Measurements from ENCODE around the gene MAPK10. TPM values are rescaled to one million over a fixed set of nuclear protein-coding genes. Genes with fewer than 3 reads are reported as not detected.

MAPK10 gene
- total RNA-seq, 1 experiment from 2014 or later: 0.44 TPM

DNA sequence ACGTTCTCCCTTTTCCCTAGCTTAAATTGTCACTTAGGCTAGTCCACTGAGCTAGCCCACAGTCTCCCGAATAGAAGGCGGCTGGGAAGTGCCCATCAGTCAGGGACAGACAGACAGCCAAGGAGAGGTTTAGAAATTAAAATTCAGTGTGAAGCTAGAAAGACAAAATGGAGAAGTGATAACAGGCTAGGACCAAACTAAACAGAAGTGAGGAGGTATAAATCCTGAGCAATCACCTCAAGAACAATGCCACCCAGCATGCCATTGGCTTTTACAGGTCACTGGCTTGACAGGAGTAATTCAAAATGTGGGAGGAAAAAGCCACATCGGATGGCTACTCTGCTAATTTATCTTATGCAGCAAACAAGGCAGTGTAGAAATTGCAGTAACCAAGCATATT, 138.9 kb downstream of the MAPK10 start:
- Histone ChIP-seq H3F3A (ENCODE audit: low read length, unreplicated experiment) (no peaks in the 10 kb centered on the region), H2AFZ (ENCODE audit: low read length) (no peak overlapping the region), H3K4me3 (ENCODE audit: low read length) (no peak overlapping the region), H3K27ac (ENCODE audit: low read length) (no peak overlapping the region), H3K27me3 (ENCODE audit: low read length) (no peaks in the 10 kb centered on the region), H3K4me2 (ENCODE audit: low read length) (no peak overlapping the region), H3K9me3 (ENCODE audit: low read length) (no peaks in the 10 kb centered on the region), H3K36me3 (ENCODE audit: low read depth, low read length) (no peaks in the 10 kb centered on the region), H3K9ac (ENCODE audit: low read length) (no peak overlapping the region), H3K79me2 (ENCODE audit: low read length) (no peaks in the 10 kb centered on the region), H4K20me1 (ENCODE audit: low read length) (no peaks in the 10 kb centered on the region), H3K9me2 (replicated peaks; ENCODE audit: low read length) (no peaks in the 10 kb centered on the region), H3K4me1 (ENCODE audit: insufficient read depth, low read length) (peaks cover 13% of the 10 kb centered on the region)
- no TSS peak for BruUV-seq (replicated peaks)
- TF ChIP-seq, protein P1, sequence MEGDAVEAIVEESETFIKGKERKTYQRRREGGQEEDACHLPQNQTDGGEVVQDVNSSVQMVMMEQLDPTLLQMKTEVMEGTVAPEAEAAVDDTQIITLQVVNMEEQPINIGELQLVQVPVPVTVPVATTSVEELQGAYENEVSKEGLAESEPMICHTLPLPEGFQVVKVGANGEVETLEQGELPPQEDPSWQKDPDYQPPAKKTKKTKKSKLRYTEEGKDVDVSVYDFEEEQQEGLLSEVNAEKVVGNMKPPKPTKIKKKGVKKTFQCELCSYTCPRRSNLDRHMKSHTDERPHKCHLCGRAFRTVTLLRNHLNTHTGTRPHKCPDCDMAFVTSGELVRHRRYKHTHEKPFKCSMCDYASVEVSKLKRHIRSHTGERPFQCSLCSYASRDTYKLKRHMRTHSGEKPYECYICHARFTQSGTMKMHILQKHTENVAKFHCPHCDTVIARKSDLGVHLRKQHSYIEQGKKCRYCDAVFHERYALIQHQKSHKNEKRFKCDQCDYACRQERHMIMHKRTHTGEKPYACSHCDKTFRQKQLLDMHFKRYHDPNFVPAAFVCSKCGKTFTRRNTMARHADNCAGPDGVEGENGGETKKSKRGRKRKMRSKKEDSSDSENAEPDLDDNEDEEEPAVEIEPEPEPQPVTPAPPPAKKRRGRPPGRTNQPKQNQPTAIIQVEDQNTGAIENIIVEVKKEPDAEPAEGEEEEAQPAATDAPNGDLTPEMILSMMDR (conservative IDR thresholded peaks at IDR 0.05; ENCODE audit: low read depth, low read length): no peak
- TF ChIP-seq EZH2 (IDR thresholded peaks at IDR 0.05; ENCODE audit: low read length, unreplicated experiment) (no peak), EZH2phosphoT487 (IDR thresholded peaks at IDR 0.05; ENCODE audit: borderline replicate concordance, low read length) (no peak)
- ChIA-PET POLR2A (ENCODE audit: unreplicated experiment) (no interaction called here), CTCF (no interaction called here)
- no peak for ATAC-seq
- no peak for DNase-seq
- intact Hi-C loops (cut with micrococcal nuclease): loop anchor here (10.0 kb wide), 1 partner anchor 176 kb away; no protein-coding TSS in a partner anchor

DNA sequence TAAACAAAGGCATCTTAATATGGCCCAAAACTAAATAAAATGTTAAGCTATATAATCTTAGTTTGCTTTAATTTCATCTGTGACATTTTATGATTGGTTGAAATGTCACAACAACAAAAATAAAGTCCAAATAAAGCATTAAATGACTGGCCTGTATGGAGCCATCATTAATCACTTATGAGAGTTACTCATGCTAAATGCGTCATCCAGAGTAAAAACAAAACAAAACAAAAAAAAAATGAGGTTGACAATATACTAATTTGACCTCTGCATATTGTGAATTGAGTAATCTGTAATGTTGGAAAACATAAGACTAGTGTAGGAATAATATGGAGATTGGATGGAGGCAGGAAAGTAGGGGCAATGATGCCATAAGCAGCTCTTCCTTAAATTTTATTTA, 139.7 kb downstream of the MAPK10 start:
- no peak overlapping the region for H3K27ac ChIP-seq (ENCODE audit: low read length)
- no peaks in the 10 kb centered on the region for H3K9me3 ChIP-seq (ENCODE audit: low read length)
- ChIA-PET CTCF (no interaction called here), POLR2A (ENCODE audit: unreplicated experiment) (no interaction called here)
- no peaks in the 10 kb centered on the region for H3K36me3 ChIP-seq (ENCODE audit: low read depth, low read length)
- H3K4me1 ChIP-seq (ENCODE audit: insufficient read depth, low read length): peaks cover 13% of the 10 kb centered on the region
- no peak overlapping the region for H3K4me3 ChIP-seq (ENCODE audit: low read length)
- H3K79me2 ChIP-seq (ENCODE audit: low read length): no peaks in the 10 kb centered on the region
- no peak overlapping the region for H3K9ac ChIP-seq (ENCODE audit: low read length)
- ATAC-seq (peak; percentile 37; the same call in 1 of the 2 replicates), DNase-seq (peak; percentile 49)
- H3F3A ChIP-seq (ENCODE audit: low read length, unreplicated experiment): no peaks in the 10 kb centered on the region
- no peak overlapping the region for H2AFZ ChIP-seq (ENCODE audit: low read length)
- H3K4me2 ChIP-seq (ENCODE audit: low read length): no peak overlapping the region
- no peaks in the 10 kb centered on the region for H4K20me1 ChIP-seq (ENCODE audit: low read length)
- TF ChIP-seq EZH2phosphoT487 (IDR thresholded peaks at IDR 0.05; ENCODE audit: borderline replicate concordance, low read length) (no peak), EZH2 (IDR thresholded peaks at IDR 0.05; ENCODE audit: low read length, unreplicated experiment) (no peak)
- TF ChIP-seq, protein P1 (conservative IDR thresholded peaks at IDR 0.05; ENCODE audit: low read depth, low read length): no peak
- H3K9me2 ChIP-seq (replicated peaks; ENCODE audit: low read length): no peaks in the 10 kb centered on the region
- intact Hi-C loops (cut with micrococcal nuclease): loop anchor here (10.0 kb wide), 1 partner anchor 175 kb away; no protein-coding TSS in a partner anchor
- BruUV-seq (replicated peaks): no TSS peak
- no peaks in the 10 kb centered on the region for H3K27me3 ChIP-seq (ENCODE audit: low read length)

DNA sequence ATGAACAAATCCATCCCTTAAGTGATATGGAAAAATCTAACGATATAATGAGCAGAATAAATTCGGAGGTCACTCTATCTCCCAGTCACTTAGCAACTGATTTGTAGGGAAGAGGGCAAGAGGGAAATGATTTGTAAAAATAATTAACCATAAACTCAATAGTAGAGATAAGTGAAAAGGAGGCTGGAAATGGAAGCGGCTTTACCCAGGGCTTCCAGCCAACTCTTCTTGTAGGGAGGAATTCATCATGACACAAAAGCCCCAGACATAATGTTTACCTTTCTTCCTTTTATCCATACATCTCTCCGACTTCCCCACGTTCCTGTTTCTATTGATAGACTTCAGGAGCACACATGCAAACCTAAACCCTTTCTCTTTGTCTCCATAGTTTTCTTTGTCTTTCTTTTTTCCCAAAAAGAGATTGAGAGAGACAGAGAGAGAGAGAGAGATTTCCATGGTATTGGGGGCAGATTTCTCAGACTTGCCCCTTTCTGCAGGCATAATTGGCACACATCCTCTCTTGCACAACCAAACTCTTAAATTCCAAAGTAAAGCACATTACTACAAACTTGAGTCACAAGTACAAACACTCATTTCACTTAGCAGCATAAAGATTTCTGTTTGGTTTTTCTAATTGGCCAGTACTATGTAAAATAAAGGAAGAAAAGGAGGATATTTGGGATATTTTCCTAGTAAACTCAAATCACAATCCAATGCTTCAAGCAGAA, 140.9 kb downstream of the MAPK10 start:
- Histone ChIP-seq H3K4me3 (ENCODE audit: low read length) (peak overlapping the region; percentile 38; the same call in 1 of the 2 replicates), H3K27ac (ENCODE audit: low read length) (peak overlapping the region; percentile 60), H3K4me1 (ENCODE audit: insufficient read depth, low read length) (peaks cover 13% of the 10 kb centered on the region), H3K9me3 (ENCODE audit: low read length) (no peaks in the 10 kb centered on the region), H3K9me2 (replicated peaks; ENCODE audit: low read length) (no peaks in the 10 kb centered on the region), H3K79me2 (ENCODE audit: low read length) (no peaks in the 10 kb centered on the region), H4K20me1 (ENCODE audit: low read length) (no peaks in the 10 kb centered on the region), H3F3A (ENCODE audit: low read length, unreplicated experiment) (no peaks in the 10 kb centered on the region), H3K9ac (ENCODE audit: low read length) (no peak overlapping the region), H3K27me3 (ENCODE audit: low read length) (no peaks in the 10 kb centered on the region), H3K4me2 (ENCODE audit: low read length) (peak overlapping the region; percentile 72), H2AFZ (ENCODE audit: low read length) (peak overlapping the region; percentile 42), H3K36me3 (ENCODE audit: low read depth, low read length) (no peaks in the 10 kb centered on the region)
- BruUV-seq (replicated peaks): no TSS peak
- peak; percentile 48 for ATAC-seq
- peak; percentile 54 for DNase-seq
- POLR2A ChIA-PET (ENCODE audit: unreplicated experiment): no interaction called here
- CTCF ChIA-PET: no interaction called here
- intact Hi-C loops (cut with micrococcal nuclease): no loop called here
- TF ChIP-seq EZH2phosphoT487 (IDR thresholded peaks at IDR 0.05; ENCODE audit: borderline replicate concordance, low read length): no peak
- no peak for TF ChIP-seq EZH2 (IDR thresholded peaks at IDR 0.05; ENCODE audit: low read length, unreplicated experiment)
- TF ChIP-seq, protein P1 (conservative IDR thresholded peaks at IDR 0.05; ENCODE audit: low read depth, low read length): no peak

Data from PC-3 (cell line).